GM21367 (cell line): ENCODE results near the gene POLR2L.

Experiments used
- ATAC-seq: cut with Tn5 transposase; IDR thresholded peaks from one replicate; pipeline ENCODE4 v1.9.1; 2021; ENCODE audit not compliant: unreplicated experiment

Gene POLR2L

DNA sequence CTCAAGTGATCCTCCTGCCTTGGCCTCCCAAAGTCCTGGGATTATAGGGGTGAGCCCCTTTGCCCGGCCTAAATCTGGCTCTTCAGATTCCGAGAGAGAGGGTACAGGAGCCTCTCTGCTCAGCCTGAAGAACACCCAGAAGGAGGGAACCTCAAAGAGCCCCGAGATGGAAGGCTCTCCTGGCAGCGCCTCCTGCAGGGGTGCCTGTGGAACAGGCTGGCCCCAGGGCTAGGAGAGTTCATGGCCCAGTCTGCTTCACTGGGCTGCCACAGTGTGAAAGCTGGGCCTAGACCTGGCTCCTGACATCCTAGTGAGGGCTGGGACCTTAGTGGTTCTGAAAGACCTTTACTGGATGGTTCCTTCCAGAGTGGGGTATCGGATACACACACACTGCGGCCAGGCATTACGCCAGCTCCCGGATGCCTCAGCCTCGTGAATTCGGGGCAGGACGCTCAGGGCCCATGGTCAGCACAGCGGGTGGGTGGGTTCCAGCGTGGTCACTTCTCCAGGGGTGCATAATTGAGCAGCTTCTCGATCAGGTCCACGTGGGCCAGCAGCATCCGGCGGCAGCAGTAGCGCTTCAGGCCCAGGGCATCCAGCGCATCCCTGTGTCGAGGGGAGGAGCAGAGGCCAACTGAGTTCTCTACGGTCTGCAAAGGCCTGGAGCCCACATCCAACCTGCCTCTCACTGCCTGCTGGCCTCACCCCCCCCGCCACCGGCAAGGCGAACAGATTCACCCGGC lies 2.3 kb downstream of the POLR2L start:
- no peak for ATAC-seq

DNA sequence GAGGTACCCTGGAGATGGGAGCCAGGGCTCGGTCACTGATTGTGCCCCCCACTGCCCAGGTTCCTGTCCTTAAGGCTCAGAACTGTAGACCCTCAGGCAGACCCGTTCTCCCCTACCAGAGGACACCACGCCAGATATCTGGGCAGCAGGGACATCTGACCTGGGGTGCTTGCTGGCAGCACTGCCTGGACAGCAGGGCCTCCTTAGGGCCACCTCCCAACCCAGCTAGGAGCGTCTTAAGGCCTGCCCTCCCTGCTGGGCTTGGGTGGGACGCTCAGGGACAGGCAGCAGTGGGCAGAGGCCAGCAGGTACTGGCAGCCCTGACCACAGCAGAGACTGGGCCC lies 3.1 kb downstream of the POLR2L start:
- ATAC-seq: no peak

DNA sequence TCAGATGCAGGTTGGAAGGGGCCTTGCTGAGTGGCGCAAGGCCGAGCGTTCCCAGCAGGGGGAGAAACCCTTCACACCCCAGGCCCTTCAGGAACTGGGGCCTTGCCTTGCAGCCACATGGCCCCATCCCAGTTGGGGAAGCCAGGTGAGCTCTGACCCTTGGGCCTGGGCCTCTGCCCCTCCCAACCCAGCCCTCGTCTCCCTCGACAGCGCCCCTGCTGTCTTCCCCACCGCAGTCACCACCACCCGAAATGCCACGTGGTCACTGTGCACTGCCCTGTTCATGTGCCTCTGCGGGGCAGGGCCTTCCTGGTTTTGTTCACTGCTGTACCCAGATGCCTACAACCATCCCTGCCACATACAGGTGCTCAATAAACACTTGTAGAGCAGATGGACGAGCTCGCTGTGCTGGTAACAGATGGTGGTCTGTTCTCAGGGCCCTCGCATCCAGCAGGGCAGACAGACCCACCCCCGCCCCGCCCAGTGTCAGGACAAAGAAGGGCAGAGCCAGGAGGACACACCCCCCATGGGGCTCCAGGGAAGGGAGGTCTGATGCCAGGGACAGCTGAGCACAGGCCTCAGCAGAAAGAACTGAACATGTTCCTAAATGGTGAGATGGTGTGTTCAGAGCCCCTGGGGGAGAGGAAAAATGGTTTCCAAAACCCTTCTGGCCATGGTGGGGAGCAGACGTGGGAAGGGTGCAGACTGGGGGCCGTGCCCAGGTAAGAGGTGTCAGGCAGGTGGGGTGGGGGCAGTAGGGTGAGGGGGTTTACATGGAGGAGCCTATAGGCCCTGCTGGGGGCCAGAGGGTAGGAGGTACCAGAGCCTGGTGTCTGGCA lies 3.7 kb downstream of the POLR2L start:
- no peak for ATAC-seq

DNA sequence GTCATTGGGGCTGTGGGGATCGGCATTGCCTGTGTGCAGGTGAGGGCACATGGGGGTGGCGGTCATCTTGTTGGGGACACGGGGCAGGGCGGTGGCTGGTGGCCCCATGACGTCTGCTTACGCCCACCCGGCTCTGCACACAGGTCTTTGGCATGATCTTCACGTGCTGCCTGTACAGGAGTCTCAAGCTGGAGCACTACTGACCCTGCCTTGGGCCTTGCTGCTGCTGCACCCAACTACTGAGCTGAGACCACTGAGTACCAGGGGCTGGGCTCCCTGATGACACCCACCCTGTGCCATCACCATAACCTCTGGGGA lies 4.4 kb downstream of the POLR2L start:
- no peak for ATAC-seq

DNA sequence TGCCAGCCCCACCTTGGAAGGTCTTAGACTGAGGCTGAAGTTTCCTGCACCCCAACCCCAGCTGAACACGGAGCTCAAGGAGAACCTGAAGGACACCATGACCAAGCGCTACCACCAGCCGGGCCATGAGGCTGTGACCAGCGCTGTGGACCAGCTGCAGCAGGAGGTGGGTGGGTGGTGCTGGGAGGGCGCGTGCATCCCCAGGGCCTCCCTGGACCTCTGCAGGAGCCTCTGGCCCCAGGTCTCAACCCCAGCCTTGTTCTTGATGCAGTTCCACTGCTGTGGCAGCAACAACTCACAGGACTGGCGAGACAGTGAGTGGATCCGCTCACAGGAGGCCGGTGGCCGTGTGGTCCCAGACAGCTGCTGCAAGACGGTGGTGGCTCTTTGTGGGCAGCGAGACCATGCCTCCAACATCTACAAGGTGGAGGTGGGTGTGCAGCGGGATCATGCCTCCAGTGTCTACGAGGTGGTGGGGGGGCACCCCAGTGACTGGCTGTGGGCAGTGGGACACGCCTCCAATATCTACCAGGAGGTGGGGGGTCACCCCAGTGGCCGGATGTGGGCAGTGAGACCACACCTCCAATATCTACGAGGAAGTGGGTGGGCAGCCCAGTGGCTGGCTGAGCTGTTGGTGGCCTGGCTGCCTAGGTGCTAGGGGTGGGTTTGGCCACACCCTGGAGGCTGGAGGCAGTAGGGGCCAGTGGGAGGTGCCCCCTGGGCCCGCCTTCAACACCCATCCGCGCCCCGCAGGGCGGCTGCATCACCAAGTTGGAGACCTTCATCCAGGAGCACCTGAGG lies 4.9 kb downstream of the POLR2L start:
- no peak for ATAC-seq

DNA sequence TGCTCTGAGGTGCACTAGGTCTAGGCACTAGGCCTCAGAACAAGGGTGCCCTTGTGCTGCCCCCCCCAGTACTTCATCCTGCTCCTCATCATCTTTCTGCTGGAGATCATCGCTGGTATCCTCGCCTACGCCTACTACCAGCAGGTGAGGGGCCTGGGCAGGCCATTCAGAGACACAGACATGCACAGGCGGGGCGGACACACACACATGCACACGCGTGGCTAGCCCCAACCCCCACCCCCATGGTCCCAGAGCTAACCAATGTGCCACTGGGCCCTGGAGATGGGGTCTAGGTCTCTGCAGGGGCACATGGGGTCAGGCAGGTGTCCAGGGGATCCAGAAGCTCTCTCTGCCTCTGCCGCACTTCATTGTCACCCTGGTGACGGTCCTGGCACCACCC lies 5.6 kb downstream of the POLR2L start:
- no peak for ATAC-seq

DNA sequence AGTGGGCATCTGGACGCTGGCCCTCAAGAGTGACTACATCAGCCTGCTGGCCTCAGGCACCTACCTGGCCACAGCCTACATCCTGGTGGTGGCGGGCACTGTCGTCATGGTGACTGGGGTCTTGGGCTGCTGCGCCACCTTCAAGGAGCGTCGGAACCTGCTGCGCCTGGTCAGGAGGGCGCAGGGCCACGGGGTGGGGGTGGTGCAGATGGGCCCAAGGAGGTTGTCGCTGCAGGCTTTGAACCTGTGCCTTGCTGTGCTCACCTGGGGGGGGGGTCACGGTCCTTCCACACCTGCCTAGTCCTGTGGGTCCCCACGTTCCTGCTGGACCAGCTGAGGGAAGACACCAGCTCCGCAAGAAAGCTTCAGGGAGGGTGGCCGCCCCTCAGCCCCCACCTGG lies 6.1 kb downstream of the POLR2L start:
- ATAC-seq: no peak

DNA sequence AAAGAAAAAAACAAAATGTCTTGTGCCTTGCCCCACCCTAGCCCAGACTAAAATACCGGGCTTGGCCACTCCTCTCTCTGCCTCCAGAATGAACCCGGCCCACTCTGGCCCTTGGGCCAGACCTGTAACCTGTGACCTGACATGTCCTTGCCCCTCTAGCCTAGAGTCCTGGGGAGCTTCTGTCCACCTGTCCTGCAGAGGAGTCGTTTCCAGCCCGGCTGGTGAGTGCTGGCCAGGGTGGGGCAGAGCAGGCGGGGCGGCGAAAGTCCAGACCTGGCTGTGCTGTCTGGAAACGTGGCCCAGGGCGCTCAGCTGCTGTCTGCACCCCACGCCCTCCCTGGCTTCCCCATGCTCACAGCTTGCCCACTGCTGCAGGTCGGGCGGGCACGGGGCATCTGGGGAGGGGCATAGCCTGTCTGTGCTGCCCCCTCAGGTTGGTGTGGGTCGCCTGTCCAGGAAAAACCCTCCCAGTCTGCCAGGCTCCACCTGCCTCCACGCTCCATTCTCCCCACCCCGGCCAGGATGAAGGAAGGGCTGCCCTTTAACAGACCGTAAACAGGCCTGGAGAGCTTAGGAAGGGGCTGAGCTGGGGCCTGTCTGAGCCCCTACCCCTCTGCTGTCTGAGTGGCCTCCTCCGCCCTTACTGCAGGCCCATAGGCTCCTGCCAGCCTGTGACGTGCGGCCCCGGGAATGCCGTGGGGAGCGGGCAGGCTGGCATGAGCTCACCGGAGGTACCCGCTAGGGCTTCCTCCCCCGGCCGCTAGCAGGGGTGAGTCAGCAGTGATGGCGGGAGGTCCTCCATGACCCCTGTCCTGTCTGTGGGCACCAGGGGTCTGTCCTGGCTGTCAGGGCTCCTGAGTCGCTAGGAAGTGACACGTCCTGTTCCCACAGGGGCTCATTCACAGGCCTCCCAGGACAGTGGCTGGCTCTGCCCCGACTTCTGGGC lies 7.7 kb downstream of the POLR2L start:
- ATAC-seq: no peak

DNA sequence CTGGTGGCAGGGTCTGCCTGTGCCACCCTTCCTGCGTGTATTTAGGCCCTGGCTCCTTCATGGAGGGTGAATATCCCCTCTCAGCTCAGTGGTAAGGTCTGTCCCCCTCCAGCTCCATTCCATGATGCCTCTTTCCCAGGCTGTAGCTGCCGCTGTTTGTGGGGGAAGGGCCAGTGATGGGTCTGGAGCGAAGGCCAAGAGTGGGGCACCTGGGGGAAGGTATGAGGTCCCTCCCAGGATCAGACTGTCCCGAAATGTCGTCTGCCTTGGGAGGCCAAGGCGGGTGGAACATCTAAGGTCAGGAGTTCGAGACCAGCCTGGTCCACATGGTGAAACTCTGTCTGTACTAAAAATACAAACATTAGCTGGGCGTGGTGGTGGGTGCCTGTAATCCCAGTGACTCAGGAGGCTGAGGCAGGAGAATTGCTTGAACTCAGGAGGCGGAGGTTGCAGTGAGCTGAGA lies 8.4 kb downstream of the POLR2L start:
- no peak for ATAC-seq

DNA sequence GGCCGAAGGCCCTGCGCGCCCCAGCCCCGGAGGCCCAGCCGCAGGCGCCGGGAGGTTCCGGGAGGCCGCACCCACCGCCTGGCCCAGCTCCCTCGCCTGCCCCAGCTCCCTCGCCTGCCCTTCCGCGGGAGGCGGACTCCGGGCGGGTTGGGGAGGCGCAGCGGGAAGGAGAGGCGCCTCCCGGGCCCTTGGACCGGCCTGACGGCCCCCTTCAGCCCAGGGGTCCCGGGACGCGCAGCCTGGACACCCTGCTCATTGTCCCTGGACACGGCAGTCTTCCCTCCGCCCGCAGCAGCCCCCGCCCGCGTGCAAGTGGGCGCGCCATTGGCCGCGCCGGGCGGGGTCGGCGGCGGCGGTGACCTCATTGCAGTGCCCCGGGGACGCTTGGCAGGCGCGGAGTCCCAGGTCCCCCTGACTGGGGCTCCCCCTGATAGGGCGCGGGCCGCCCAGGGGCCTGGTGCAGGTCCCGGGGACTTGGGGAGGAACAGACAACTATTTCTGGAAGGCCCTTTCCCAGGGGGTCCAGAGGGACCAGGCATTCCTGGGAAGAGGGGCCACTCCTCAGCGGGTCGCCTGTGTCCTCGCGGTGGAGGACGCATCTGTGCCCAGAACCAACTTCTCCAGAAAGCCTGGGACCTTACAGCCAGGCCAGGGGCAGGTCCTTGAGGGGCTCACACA lies 9.1 kb downstream of the POLR2L start:
- ATAC-seq: no peak

DNA sequence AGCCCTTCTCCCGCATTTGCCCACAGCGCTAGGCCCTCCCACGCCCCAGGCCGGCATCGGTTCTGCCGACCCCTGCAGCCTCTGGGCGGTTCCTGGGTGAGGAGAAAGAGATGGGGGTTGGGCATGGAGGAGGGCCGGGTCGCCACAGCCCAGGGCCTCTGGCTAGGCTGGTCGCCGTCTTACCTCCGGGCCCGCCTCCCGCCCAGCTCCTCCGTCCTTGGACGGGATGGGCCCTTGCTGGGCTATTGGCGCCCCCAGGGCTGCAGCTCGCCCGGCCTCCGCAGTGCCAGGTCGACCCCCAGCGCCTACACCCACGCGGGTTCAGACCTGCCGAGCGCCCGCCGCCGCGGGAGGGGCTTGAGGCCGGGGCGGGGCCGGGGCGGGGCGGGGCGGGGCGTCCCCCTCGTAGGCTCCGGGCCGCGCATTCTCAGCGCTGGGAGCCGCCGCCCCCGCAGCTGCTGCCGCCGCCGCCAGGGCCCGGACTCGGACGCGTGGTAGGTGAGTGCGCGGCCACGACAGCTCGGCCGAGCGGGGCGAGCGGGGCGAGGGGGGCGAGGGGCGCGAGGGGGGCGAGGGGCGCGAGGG lies 9.7 kb downstream of the POLR2L start, which contains the start of gene CD151:
TSS of gene CD151 (plus strand) at position 424 of the 585 bp plus-strand sequence. CDS start 3,118 bp downstream, outside the sequence.
- no peak for ATAC-seq

DNA sequence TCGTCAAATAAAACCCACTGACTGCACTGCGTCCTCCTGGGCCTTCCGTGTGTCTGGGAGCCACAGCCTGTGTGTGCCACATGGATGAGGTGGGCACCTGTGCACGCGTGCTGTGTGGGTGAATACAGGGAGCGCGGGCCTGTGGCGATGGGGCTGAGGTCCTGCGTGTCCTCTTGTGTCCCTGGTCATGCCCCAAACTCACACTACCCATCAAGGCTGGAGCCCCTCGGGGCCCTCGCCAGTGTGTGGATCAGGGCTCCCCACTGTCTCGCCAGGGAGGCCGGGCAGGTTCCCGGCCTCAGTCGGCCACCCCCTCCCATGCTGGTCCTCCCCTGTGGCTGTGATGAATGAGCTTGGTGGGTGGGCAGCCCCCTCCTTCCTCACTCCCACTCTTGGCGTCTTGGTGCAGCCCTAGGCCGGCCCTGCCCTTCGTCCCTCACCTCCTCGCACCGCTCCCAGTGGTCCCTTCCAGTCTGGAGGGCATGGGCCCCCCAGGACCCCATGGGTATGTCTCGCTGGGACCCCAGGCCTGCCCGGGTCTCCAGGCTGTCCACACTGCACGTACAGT lies 10.3 kb downstream of the POLR2L start:
- no peak for ATAC-seq

DNA sequence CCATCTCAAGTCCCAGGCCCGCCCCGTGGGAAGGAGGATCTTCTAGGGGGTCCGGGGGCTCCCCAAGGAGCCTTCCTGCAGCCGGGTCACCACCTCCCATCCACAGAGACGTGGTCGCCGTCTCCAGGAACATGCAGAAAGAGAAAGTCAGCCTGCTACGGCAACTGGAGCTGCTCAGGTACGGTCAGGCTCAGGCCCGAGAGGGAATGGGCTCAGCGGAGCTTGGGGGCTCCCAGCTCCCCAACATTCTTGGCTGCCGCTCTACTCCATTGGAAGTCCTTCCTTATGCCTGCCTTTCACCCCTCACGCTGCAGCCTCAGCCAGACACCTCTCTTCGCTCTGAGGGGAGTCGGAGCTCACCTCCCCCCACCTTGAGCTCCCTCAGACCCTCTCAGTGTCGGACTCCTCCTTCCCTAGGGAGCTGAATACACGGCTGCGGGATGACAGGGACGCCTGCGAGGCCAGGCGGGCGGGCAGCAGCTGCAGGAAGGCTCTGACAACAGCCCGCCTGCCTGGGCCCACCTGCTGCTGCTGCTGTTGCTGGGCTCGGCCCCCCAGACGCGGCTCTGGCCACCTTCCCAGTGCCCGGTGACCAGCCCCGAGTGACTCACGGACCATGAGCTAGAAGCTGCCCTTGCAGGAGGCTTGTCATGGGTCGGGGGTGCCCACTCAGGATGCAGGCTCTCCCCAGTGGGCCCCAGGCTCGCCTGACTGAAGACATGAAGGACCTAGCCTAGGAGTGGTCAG lies 11.0 kb downstream of the POLR2L start:
- no peak for ATAC-seq

DNA sequence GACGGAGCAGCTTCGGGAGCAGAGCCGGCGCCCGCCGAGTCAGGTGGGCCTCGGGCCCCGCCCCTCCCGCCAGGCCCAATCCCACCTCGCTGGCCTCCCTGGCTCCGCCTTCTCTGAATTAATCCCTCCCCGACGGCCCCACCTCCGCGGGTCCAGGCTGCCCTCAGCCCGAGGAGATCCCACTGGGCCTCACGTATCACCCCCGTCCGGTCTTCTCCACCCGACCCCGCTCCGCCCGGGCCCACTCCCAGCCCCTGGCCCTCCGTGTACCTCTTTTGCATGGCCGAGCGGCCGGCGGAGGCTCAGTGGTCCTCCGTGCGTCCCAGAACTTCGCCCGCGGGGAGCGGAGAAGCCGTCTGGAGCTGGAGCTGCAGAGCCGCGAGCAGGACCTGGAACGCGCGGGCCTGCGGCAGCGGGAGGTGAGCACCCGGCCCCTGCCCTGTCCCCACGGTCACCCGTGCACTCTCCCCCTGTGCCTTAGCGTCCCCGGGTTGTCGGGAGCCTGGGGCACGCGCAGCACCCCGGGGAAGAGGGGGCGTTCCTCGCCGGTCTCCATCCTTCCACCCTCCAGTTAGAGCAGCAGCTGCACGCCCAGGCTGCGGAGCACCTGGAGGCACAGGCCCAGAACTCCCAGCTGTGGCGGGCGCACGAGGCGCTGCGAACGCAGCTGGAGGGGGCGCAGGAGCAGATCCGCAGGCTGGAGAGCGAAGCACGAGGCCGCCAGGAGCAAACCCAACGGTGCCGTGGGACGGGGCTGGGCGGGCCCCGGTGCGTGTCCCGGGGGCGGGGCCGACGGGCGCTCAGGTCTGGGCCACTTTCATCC lies 11.8 kb downstream of the POLR2L start:
- ATAC-seq: no peak

DNA sequence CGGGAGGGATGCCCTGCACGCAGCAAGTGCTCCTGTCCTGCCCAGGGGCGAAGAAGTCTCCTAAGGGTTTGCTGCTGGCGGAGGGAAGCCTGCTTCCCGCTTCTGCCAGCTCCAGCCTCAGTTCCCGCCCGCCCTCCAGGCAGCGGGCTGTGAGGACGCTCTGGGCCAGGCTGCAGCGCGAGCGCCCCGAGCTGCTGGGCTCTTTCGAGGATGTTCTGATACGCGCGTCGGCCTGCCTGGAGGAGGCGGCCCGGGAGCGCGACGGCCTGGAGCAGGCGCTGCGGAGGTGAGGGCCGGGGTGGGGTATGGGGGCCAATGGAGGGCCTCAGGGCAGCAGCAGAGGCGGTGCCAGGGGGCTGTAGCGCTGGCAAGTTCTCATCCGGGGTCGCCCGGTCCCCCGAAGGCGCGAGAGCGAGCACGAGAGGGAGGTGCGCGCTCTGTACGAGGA lies 12.5 kb downstream of the POLR2L start:
- no peak for ATAC-seq

DNA sequence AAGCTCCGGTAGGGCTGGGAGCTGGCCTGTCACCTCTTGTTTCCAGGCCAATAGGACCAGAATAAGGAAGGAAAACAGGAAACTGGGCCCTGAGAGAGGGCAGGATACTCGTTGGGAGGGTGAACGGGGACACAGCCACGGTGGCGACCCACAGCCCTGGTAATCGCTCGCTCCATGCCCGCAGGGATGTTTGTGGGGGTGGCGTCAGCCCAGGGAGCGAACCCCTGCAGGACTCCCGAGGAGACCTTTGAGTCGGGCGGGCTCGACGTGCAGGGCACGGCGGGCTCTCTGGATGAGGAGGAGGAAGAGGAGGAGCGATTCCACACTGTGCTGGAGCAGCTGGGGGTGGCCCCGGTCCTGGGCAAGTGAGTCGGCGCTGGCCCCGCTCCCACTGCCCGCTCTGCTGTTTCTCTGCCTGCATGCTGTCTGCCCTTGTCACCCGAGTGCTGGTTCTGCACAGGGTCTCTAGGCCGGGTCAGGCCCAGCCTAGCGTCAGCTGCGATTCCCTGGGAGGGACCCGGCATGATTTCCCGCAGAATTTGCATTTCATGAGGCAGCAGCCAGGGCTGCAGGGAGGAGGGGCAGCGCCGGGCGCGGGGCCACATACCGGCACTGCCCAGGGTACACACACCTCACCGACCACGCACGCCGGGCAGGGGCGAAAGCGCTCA lies 13.0 kb downstream of the POLR2L start:
- ATAC-seq: no peak
